GM21529 (cell line): ENCODE results near the gene ZNF280D.
"Not testable (repeated sequence)": the region's sequence is repeated elsewhere in the genome, so short reads cannot be mapped to it uniquely, and the experiment has no call there.

Experiments used
- ATAC-seq: cut with Tn5 transposase; IDR thresholded peaks from one replicate; pipeline ENCODE4 v1.9.1; 2021; ENCODE audit not compliant: unreplicated experiment

Gene ZNF280D

DNA sequence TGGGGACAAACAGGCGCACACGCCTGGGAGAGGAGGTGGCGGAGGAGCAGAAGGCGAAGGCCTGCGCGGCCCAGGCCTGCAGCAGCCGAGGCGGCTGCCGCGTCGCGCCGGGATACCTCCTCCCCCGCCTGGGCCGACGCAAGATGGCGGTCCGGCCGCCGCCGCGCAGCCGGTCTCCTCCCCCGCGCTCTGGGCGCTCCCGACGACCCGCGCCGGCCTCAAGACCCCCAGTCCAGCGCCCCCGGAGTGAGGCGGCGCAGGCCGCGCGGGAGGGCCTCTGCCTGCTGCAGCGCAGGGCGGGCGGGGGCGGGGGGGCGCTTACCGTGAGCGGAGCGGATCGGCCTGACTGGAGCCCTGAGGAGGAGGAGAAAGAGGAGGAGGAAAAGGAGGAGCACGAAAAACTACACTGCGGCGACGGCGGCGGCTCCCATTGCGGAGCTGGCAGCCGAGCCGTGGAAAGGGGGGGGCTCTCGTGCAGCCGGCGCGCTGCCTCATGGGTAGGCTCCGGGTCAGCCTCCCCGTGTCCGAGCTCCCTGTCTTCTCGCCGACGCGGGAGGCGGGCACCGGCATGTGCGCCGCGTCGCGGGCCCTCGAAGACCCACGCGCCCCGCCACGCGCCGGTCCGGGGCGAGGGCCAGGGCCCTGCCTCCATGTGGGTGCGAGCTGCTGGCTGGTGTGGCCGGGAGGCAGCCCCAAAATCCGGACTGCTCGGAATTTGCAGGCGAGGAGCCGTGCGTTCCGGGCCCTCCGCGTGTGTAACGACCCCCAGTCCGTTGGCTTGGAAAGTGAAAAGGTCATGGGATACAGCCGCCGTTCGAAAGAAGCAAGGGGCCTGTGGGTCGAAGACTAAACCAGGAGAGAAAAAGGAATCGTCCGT lies at the start of gene ZNF280D:
Gene ZNF280D, minus strand, starts transcription at position 374 of the 877 bp plus-strand sequence. CDS start 26,400 bp downstream, outside the sequence.
- ATAC-seq = peak; percentile 77

- ATAC-seq = no peak
Observed at GRCh38 chr15:56782306-56782705, 49.0 kb upstream of the ZNF280D start.

- ATAC-seq = no peak
Observed at GRCh38 chr15:56781666-56782065, 48.4 kb upstream of the ZNF280D start.

- not testable (repeated sequence) for ATAC-seq
Observed at GRCh38 chr15:56780102-56780725, 46.9 kb upstream of the ZNF280D start.

DNA sequence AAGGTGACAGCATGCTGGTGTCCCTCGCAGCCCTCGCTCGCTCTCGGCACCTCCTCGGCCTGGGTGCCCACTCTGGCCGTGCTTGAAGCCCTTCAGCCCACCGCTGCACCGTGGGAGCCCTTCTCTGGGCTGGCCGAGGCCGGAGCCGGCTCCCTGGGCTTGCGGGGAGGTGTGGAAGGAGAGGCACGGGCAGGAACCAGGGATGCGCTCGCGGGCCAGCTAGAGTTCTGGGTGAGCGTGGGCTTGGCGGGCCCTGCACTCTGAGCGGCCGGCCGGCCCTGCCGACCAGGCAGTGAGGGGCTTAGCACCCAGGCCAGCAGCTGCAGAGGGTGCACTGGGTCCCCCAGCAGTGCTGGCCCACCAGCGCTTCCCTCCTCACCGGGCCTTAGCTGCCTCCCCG lies 46.1 kb upstream of the ZNF280D start:
- ATAC-seq = not testable (repeated sequence)

- ATAC-seq = no peak
Observed at GRCh38 chr15:56778761-56779160, 45.5 kb upstream of the ZNF280D start.

GRCh38 chr15:56776839-56777238 lies 43.5 kb upstream of the ZNF280D start:
- no peak for ATAC-seq

- ATAC-seq = no peak
Observed at GRCh38 chr15:56775641-56776040, 42.3 kb upstream of the ZNF280D start.

- ATAC-seq = no peak
Observed at GRCh38 chr15:56774356-56774755, 41.0 kb upstream of the ZNF280D start.

DNA sequence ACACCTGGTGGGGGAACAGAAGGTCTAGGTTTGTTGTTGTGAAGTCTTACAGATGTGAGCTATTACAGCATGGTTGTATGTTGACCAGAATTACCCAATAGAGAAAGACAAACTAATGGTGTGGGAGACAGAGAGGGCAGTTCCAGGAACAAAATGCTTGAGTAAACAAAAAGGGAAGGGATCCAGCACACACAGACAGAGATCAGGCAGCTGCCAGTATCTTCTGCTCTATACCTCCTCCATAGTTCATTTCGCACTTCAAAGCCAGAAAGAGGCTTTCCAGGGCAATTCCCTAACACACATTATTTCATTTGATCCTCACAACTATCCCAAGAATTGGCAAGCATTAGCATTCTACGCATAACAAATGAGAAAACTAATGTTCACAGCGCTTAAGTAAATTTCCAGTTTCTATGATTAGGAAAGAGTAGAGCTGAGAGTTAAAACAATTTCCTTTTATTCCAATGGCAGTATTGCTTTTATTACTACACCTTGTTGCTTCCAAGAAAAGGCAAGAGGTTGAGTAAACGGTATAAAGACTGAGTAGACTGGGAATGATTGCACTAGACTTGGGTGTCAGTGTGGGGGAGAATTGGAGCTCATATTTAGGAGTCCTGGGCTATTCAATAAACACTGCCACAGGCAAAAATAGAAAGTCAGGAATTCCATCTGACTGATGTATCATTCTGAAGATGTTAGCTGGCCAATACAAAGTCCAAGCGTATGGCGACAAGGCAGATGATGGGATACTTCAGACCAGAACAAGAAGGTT lies 39.7 kb upstream of the ZNF280D start:
- ATAC-seq = no peak

DNA sequence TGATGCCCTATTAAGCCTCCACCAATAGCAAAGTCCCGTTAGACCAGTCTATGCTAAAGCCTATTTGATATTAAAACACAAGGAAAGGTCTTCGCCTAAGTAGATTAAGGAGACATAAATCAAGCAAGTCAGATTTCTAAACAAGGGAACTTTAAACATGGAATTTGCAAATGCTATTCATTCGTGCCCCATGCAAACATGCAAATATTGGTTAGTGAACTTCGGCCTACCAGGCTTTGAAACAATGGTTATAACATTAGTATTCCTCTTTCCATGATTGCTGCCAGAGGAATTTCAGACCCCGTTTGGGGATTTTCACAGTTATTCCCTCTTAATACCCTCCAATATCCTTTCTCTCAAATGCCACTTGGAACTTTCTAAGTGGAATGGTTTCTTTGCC lies 36.9 kb upstream of the ZNF280D start:
- ATAC-seq = no peak

- no peak for ATAC-seq
Observed at GRCh38 chr15:56767315-56767714, 34.0 kb upstream of the ZNF280D start.

- no peak for ATAC-seq
Observed at GRCh38 chr15:56765251-56765650, 31.9 kb upstream of the ZNF280D start.

DNA sequence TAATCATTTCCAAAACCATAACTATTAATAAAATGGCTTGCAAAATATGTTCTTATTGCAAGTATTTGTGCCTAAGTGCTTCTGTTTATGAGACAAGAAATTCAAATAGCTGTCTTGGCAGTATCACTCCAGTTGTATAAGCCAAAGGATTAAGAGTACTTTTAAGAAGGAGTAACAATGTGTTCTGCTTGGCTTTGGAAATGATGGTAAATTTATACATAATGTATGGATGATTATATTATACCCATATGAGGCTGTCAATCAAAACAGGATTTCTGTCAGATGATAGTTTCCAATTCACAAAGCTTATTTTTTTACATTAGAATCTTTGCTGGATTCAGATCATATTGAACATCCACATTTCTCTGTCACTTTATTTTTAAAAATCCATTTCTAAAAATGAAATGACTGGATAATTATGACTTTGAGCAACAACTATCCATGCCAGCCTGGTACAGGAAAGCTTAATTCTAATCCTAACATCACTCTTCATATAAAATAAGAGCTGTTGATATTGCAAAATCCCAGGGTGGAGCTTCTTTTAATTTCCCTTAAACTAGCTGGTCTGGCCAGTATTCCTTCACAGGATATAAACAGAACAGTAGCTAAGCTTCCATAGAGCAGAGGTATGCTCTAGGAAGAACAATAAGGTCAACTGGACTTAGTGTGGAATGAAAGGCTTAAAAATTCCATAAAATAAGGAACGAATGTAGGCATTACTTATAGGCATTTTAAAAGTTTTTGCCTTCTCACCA lies 30.0 kb upstream of the ZNF280D start:
- ATAC-seq = no peak

DNA sequence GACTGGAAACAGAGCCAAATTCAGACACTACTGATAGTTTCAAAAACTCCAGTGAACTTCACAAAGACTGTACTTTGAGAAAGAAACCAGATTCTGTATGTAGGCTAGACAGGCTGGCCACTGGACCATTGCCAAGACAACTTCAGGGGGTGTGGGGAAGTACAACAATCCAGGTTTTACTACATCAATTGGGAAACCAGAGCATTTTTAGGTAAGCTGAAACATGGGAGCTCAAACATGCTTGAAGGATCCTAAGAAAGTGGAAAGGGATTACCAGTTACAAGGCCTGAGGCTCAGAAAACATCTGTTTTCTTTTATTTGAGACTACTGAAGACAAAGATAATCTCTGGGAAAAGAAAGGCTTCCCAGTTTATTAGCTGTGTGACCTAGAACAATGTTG lies 26.9 kb upstream of the ZNF280D start:
- ATAC-seq = no peak

GRCh38 chr15:56759450-56759845 lies 26.1 kb upstream of the ZNF280D start:
- no peak for ATAC-seq

GRCh38 chr15:56758770-56759449 lies 25.6 kb upstream of the ZNF280D start:
- ATAC-seq = no peak

DNA sequence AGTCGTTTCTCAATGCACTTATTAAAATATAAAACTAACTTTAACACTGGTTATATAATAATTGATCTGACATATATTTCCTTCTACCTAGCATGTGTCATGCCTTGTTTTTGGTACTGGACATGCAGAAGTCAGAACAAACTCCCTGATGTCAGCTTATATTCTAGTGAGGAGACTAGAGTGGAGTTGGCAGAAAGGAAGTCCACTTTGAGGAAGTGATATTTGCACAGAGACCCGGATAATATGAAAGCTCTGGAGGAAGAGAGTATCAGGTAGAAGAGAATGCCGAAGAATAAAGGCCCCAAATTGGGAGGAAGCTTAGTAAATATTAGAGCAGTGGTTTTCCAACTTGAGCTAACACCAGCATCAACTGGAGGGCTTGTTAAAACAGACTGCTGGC lies 24.6 kb upstream of the ZNF280D start:
- no peak for ATAC-seq

DNA sequence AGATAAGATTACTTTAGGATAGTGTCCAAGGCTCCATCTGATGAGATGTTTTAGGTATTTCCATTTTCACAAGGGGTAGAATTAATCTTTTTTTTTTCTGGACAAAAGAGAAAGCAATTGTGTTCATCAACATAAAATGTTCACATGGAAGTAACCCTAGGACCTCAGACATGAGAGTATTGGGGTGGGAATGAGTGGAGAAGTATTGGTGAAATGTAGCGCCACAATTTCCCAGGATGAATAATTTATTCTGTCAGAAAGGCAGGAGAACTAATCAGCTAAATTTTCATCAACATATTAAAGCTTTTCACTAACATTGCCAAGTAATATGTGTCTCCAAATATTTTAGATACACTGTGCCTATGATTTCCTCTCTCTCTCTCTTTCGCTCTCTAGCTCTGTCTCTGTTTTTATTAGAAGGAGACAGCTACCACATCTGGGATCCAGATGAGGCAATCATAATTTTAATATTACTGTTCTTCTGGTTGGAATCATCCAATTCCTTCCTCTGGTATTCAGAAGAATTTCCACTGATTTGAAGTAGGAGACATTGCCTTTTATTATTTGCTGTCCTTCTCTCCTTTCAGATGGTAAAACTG lies 21.6 kb upstream of the ZNF280D start:
- no peak for ATAC-seq

- ATAC-seq = no peak
Observed at GRCh38 chr15:56752986-56753385, 19.7 kb upstream of the ZNF280D start.
